ENCODE results near the gene ALKBH6.
A peak's percentile ranks its signal among the peaks of the same experiment; 100 is the strongest.

Gene ALKBH6

DNA sequence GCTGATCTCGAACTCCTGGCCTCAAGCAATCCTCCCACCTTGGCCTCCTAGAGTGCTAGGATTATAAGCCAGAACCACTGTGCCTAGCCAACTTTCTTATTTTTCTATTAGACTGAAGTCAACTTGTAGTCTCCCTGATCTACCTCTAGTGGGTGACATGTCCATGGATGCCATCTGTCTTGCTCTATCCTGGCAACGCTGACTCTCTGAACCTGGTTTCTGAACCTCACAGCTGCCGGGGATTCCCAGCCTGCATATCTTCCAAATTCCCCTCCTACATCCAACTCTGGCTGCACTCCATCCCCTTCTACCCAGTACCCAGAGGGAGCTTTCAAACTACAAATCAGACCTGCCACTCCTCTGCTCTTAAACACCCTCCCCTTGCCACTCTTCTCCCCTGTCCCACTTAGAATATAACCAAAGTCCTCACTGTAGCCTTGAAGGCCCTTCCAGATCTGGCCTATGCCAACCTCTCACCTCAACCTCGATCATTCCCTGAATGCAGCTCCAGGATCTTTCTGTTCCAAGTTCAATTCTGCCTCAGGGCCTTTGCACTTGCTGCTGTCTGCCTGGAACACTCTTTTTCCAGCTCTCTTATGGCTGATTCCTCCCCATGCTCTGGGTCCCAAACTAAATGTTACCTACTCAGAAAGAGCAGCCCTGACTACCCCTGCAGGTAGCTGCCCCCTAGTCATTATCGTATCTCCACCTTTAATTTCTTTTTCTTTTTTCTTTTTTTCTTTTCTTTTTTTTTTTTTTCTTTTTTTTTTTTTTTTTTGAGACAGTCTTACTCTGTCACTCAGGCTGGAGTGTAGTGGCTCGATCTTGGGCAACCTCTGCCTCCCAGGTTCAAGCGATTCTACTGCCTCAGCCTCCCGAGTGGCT, 16.5 kb upstream of the ALKBH6 start:
- DNase-seq = no peak

DNA sequence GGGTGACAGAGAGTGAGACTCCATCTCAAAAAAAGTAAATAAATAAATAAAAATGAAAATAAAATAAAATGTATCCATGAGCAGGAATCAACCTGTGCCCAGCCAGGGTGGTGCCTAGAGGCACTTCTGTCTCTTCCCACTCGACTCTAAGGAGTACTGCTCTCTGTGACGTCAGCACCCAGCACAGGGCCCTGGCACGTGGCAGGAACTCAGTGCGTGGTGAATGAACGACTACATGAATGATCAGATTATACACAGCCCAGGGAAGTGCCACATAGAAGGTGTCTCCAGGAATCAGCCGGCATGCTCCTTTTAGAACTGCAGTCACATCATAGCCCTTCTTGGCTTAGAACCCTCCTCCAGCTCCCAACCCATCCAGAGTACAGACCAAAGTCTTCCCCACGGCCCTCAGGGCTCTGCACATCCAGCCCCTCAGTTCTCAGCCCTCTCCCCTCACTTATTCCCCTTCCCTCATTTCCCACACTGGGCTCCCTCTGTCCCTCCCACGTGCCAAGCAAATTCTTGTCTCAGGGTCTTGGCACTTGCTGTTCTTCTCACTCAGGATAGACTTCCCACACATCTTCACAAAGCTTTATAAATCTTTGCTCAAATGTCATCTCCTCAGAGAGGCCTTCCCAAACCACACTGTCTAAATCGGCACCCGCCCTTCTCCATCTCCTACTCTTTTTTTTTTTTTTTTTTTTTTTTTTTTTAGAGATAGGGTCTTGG, 14.5 kb upstream of the ALKBH6 start:
- DNase-seq = no peak

DNA sequence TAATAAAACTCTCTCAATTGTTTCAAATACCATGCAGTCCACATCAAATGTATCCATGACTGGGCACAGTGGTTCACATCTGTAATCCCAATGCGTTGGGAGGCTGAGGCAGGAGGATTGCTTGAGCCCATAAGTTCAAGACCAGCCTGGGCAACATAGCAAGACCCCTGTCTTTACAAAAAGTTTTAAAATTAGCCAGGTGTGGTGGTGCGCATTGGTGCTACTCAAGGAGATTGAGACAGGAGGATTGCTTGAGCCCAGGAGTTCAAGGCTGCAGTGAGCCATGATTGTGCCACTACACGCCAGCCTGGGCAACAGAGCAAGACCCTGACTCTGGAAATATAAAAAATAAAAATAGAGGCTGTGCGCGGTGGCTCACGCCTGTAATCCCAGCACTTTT, 13.7 kb upstream of the ALKBH6 start:
- no peak for DNase-seq

DNA sequence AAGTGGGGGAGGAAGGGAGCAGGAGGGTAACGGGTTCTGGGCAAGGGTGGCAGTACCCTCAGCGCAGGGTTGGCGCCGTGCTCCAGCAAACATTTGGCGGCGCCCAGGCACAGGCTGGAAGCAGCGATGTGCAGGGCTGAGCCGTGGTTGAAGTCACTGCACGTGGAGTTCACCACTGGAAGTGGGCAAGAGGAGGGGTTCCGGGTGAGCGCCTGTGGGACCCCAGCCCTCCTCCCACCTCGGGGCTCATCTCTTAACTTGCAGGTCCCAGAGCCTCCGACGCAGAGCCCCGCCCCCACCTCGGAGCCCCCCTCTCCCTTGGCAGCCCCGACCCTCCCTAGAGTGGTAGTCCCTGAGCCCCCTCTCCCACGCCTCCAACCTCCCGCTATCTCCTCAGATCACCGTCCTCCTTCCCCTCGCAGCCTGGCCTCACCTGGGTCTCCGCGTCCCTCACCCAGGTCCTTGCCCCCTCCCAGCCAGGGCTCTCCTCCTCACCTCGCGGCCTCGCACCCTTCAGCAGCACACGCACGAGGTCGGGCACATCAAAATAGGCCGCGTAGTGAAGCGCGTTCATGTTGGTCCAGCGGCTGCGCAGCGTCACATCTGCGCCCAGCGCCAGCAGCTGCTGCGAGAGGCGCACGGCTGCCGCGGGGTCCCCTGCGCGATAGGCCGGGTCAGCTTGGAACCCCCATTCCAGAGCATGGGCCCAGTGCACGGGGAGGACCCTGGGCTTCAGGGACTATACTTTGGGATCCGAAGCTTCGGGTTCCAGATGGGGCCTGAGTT, 12.3 kb upstream of the ALKBH6 start:
- DNase-seq = no peak

DNA sequence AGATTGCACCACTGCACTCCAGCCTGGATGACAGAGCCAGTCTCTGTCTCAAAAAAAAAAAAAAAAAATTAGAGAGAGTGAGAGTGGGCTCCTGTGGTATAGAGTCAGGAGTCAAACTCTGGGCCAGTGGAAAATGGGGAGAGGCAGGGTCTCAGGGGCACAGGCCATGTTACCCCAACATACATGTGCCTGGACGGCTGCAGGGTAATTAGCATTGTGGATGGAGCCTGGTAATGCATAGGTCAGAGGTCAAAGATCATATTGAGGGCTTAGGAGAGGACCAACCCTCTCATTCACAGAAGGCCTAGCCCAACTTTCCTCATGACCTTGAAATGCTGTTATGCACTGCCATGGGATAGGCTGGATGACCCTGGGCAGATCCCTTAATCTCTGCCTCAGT, 11.5 kb upstream of the ALKBH6 start:
- DNase-seq = no peak

DNA sequence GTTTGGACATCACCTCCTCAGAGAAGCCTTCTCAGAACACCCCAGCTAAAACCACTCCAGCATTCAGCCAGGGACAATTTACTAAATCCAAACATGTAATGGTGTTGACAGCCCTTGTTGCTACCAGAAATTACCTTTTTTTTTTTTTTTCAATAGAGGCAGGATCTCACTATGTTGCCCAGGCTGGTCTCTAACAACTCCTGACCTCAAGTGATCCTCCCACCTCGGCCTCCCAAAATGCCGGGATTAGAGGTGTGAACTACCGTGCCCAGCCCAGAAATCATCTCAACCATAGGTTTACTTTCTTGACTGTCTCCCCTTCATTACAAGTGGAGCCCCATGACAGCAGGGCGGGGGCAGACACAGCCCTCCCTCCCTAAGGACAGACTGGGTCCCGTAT, 9.4 kb upstream of the ALKBH6 start:
- DNase-seq = no peak

DNA sequence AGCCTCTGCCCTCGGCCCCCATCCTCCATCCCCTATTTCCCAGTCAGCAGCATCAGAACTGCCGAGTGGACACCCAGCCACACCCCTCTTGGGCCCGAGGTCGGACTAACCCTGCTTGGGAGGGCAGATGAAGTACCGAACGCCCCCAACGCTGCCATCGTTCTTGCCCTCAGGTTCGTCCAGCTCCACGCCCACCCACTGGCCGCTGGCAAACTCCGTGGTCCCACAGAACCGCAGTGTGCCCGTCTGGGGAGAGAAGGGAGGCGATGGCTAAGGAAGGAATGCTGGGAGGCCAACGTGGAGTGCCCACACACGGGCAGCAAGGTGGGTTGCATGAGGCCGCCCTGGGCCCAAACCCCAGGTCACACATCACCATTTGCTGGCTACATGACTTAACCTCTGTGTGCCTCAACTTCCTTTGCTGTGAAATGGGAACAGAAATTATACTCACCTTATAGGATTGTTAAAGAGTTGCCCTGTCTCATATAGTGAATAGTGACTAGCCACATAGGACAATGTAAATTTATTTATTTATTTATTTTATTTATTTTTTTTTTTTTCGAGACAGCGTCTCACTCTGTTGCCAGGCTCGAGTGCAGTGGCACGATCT, 5.2 kb upstream of the ALKBH6 start:
- DNase-seq = no peak

DNA sequence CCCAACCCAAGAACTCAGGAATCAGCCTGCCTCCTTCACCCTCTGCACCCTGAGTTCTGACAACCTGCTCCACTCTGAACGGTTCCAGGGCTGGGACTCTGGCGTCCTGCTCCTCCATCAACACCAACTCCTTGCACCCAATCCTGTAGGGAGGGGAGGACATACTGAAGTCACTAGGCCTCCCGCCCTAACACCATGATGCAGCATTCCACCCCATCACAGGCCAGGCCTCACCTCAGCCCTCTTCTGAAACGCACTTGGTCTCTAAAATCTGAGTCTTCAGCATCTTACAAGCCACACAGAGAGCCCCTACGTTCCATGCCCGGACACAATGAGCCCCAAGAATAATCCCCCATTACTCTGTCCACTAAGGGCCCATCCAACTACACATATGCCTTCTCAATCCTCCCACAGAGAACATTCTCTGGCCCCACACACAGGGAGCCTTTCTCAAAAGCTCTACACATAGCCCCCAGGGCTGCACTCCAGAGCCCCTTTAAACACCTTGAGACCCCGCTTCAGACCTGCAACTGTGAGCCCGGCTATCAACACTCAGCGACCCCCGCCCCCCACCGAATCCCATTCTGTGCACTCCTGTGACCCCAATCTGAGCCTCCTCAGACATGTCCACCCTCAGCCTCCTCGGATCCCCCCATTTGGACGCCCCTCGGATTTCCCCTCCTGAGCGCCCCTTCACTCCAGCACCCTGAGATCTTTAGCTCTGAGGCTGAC, 567 bp downstream of the ALKBH6 start:
- no peak for DNase-seq

DNA sequence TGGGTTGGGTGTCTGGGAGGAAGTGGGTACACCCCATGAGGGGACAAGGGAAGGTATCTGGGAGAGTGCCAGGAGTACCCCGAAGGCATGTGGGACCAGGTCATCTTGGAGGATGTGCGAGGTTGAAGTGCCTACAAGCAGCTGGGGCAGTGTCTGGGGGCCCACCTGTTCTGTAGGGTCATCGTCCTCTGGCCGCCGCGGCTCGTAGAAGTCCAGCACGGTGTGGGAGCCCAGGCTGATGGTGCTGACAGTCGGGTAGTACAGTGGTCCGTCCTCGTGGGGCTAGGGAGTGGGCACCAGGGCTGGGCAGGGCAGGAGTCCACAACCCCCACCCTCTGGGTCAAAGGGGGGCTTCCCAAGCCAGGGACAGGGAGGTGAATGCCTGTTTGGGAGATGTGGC, 3.6 kb downstream of the ALKBH6 start:
- no peak for DNase-seq

DNA sequence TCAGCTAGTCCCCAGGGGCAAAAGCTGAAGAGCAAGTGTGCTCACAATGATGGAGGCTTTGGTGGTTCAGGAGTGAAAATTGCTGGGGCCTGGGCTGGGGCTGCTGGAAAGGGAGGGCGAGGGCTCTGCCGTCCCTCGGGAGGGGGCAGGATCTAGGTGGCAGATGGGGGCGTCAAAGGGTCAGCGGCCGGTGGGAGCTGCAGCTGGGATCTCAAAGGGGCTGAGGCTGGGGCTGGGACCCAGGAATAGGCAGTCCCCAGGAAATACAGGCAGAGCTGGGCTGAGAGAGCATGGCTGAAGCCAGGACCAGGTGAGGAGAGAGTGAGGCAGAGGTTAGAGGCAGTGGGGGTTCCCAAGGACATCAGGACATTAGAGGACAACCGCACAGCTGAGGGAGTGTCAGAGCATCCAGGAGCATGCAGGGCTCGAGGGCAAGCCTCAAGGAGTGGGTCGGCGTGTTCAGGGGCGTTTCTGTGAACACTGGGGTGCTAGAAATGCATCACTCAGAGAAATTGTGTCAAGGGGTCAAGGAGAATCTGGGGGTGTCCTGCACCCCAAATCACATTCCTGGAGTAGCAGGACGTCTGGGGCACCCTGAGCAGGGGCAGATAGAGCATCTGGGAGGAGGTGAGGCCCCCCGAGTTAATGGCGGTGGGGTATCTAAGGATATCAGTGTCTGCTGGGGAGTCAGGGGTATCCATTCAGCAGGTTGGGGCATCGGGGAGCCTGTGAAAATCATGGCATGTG, 4.2 kb downstream of the ALKBH6 start:
- no peak for DNase-seq

DNA sequence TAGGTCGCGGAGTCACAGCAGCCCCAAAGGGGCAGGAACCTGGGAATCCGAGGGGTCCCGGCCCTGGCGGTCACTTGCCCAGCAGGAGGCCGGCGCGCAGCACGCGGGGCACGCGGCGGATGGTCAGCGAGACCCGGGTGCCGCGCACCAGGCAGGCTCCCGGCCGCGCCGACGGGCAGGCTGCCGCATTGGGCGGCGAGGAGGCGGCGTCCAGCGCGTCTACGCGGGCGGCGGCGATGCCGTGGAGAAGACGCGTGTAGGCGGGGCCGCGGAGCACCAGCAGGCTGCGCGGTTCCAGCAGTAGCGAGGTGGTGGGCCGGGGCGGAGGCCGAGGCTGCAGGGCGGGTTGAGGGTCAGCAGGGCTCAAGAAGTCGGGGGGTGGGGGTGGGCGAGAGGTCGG, 4.8 kb downstream of the ALKBH6 start:
- no peak for DNase-seq

DNA sequence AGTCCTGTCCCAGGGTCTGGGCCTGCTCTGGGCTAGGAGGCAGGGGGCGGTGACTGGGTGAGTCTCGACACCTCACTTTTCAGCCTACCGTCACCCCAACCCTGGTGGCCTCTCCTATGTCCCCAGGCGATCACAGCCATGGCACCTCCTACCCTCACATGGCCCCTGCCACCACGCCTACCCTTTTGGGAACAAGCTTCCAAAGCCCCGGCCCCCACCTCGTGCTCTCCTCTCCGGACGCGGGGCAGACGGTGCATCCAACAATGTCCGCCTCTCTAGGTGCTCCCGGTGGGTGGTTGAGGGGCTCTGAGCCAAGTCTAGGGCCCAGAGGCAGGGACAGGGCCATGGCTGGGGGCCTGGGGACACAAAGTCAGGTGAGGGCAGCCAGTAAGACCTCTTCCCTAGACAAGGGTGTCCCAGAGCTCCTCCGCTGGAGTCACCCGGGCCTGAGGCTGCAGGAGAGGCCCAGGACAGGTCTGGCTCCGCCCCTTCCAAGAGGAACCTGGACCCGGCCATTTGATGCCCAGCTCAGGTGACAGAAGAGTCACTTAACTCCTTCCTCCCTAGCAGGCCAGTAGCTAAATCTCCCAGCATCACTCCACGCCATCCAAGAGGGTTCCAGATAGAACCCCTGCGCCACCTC, 5.6 kb downstream of the ALKBH6 start, which contains the start of gene SYNE4:
Gene SYNE4, minus strand, starts transcription at position 478 of the 643 bp plus-strand sequence. Its CDS starts 132 bp downstream, at position 346.
- DNase-seq = no peak

DNA sequence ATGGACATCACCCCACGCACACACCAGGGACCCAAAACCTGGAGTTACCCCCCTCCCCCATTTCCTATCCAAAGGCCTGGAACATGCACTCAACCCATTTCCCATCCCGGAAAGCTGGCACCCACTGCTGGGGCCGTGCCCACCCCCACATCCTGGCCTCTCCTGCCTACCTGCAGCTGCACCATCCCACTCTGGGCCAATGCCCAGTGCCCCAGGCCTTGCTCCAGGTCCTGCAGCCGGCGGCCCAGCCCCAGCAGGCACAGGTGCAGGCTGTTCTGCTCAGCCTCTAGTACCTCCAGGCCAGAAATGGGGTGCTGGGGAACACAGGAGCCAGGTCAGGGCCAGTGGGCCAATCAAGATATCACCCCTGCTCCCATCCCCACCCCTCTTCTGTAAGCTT, 7.1 kb downstream of the ALKBH6 start:
- DNase-seq = no peak

DNA sequence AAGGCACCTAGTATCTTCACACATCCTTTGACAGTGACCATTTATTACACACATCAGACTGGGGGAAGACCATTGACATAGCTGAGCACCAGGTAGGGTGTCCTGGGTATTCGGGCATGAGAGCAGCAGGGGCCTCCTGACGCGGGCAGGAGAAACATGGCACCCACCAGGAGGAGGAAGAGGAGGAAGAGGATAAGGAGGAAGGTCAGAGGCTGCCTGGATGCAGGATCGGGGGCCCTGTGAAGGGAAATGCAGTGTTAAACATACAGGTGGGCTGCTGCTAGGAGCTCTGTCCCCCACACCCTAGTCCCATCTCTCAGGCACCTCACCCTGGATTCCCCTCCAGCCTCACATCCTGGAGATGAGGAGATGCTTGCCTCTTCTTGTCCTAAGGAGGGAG, 10.7 kb downstream of the ALKBH6 start:
- DNase-seq = no peak

DNA sequence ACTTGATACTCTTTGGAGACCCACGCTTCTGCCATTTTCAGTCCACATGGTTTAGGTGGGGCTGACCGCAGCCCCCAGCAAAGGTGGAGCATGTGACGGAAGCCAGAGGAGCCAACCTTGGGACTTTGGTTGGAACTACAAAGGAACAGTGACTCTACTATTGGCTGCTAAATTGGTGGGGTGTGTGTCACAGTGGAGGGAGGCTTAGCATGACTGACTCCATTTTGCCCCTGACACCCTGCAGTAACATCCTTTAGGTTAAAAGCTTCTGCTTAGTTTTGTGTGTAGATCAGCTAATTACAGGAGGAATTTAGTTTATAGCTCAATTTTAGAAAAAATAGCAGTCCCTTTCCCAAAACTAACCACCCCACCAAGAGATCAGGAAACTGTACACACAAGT, 12.4 kb downstream of the ALKBH6 start:
- DNase-seq = no peak

DNA sequence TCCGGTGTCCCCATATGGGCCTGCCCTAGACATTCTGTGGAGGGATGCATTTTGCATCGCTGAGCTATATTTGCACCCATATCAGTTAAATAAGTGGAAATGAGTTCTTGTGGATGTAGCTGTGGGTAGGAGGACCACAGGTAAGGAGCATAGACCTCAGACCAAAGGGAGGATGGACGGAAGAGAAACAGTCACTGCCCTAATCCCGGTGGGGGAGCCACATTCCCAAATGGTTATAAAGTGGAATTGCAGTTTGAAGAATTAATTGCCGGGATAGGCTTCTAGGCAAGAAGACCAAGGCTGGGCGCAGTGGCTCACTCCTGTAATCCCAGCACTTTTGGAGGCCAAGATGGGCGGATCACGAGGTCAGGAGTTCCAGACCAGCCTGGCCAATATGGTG, 17.2 kb downstream of the ALKBH6 start:
- no peak for DNase-seq

DNA sequence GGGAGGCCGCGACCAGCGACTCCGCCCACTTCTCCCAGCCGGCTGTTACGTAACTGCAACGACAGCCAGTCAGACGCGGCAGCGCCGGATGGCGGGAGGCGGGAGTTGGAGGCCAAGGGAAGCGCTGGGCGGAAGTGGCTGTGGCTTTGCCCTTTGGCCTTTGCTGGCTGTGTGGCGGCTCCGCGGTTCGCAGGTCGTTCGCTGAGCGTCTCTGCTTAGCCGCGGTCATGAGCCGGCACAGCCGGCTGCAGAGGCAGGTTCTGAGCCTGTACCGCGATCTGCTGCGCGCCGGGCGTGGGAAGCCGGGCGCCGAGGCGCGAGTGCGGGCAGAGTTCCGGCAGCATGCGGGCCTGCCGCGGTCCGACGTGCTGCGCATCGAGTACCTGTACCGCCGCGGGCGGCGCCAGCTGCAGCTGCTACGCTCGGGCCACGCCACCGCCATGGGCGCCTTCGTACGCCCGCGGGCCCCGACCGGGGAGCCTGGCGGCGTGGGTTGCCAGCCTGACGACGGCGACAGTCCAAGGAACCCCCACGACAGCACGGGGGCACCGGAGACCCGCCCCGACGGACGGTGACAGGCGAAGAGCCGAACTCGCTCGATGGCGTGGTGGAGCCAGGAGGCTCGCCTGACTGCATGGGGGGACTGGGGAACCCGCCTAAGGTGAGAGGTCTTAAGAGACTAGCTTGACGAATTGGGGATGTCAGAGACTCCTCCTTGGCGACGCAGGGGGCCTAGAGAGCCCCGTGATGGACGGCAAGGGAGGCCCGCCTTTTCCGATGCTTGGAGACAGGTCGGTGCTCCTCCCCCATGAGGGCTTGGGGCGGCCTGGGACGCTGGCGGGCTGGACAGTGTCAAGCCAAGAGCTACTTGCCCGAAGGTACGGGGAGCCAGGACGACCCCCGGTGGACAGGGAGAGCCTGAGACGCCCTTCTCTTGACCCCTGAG, 18.7 kb downstream of the ALKBH6 start, which contains the start of gene SDHAF1:
Gene SDHAF1, plus strand, starts transcription at position 141 of the 946 bp plus-strand sequence. Its CDS starts 87 bp downstream, at position 228.
- peak; percentile 82 for DNase-seq

DNA sequence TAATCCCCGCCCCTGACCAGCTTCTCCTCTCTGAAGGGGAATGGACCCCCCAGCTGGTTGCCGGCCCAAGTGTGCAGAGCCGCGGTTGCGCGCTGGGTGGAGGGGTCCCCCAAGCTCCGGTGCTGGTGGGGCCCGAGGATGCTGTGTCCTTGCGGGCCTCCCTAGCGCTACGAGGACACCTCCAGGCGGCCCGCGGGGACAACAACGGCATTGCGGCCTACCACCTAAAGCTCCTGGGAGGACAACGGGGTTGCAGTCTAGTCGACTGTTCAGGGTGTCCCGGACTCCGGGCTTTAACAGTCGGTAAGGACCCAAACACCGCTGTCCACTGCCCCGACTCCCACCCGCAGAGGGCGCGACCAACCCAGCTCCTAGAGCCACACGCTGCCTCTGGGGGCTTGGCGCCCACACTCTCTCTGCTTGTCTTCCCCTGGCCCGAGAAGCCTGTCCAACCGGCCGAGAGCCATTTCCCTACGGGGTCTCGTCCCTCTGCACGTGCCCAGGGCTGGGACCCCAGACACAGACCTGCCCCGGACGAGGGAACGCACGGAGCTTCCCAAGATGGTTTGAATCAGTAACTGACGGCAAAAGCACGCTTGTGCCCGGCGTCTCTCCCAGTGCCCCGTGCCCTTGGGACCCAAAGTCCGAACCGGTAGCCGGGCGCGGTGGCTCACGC, 20.0 kb downstream of the ALKBH6 start:
- no peak for DNase-seq
